ENCODE results near the gene CLDN22.

- TF ChIP-seq POLR2A (IDR thresholded peaks at IDR 0.05; ENCODE audit: low read depth, low read length), result no peak
- TF ChIP-seq POLR2AphosphoS5 (IDR thresholded peaks at IDR 0.05; ENCODE audit: low read depth, low read length), result no peak
- no peak for TF ChIP-seq TAF1 (IDR thresholded peaks at IDR 0.05; ENCODE audit: borderline replicate concordance, low read depth, low read length)
Observed at GRCh38 chr4:183321079-183321478, 1.0 kb upstream of the CLDN22 start.
